Stimulated activated CD4-positive, alpha-beta T cell treated with anti-CD3 and anti-CD28 coated beads, TNF-alpha, amount 100 ng/mL, for 1 hour (primary cell): ENCODE data around the gene MGP.

ENCODE experiments used
- DNase-seq, 3 donors: peaks; one replicate each; pipeline ENCODE4 v3.0.0-alpha.2; 2020; ENCODE audit warnings: low read depth in 3 of 3, low spot score in 1 of 3

MGP gene

DNA sequence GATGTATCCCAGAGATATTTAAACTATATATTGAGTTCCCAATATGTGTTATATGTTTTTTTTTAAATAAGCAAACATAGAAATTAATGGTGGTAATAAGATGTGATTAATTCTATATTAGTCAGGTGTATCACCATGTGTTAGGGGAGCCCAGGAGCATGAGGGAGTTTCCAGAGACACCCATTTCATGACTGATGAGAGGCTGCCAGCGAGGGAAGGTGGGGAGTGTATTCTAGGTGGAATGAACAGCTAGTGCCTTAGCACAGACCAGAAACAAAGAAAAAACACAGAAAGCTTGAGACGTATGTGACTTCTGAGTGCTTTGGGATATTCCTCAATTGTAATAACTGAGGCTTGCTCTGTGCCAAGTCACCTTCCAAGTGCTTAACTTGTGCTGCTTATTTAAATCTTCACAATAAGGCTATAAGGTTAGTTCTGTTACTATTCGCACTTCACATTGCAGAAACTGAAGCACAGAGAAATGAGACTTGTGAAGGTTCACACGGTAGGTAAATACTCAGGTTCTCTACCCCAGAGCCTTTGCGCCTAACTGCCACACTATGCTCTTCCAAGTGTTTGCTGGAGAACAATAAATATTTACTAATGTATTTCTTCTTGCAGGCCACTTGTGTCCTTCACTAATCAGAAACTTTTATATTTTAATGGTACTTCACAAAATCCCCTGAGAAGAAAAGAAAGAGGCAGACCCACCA is 17.9 kb upstream of the MGP start:
- no peak for DNase-seq

DNA sequence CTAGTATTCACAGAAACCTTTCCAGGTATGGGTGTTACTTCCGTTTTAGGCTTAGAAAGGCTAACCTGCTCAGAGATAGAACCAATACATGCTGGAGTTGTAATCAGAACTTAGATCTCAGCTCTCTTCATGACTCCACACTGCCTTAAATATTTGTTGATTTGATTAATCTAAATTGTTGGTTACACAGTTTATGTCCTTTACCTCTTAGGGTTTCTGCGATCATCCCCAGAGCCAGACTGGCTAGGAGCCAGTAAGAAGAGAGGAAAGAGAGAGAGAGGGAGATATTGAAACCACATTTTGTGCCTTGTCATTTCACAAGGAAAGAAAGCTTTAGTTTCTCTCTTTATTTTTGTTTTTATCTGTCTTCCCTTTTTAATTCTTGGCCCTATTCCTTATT is 16.8 kb upstream of the MGP start:
- no peak for DNase-seq

DNA sequence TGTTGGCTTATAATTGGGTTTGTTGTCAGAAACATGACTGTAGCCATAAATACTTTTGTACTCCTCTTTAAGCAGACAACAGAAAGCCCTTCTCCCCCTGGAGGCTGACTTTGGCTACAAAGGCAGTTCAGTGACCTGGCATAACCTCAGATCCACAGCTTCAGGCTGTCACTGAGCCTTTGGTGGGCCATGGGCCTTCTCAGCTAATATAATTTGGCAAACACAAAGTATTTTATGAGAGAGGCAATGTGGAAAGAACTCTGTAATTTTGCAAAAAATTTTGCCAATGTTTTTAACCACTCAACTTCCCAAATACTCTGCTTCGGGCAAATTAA is 15.5 kb upstream of the MGP start:
- DNase-seq = no peak

DNA sequence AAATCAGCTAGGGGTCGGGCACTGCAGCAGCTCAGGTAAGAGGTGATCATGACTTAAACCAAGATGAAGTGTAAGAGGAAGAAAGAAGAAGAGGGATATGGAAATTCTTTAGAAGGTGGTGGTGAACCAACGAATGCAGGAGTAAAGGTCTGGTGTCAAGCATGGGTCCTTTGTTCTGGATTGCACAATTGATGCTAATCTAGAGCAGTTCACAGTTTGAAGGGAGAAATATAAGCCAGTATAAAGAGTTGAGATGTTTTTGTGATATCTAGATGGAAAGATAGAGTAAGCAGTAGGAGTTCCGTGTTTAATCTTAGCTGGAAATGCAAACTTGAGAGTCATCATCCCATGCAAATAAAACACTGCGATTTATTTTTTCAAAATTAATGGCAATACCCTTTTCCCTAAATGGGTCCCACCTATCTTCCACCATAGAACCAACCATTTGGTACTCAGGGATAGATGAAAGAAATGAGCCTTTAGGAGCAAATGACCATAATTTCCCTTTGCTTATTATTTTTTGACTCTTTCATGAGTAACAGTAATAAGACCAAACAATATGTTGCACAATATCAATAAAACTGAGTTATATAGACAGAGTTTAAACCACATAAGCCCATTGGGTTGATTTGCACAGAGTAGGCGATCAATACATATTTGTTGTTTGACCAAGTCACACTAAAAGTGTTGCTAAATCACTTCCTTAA is 15.0 kb upstream of the MGP start:
- no peak for DNase-seq

DNA sequence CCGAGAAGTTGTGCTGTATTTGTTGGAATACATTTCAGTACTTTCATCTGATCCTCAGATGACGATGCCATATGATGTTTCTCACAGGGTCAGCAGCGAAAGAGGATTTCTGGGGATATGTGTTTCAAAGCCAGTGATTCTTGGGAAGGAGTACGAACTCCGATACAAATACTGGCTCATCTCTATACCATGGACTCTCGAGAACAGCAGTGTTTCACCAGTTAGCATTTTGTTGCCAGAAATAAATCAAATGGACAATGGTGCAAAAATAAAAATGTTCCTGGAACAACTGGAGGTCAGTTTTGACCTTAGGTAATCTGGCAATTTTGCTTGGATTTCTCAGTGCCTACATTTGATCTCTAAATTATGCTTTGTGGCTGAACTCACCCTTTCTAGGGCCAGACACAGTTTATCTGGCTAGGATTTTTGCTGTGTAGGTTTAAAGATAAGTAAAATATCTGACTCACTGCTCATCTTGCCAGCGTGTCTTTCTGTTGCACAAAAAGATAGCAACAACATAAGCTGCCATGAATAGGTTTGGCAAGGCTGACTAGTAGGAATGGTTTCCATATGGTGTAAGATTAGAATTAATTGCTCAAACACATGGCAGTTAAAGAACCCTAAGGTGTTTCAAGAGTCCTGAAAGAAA is 11.0 kb upstream of the MGP start:
- no peak for DNase-seq

DNA sequence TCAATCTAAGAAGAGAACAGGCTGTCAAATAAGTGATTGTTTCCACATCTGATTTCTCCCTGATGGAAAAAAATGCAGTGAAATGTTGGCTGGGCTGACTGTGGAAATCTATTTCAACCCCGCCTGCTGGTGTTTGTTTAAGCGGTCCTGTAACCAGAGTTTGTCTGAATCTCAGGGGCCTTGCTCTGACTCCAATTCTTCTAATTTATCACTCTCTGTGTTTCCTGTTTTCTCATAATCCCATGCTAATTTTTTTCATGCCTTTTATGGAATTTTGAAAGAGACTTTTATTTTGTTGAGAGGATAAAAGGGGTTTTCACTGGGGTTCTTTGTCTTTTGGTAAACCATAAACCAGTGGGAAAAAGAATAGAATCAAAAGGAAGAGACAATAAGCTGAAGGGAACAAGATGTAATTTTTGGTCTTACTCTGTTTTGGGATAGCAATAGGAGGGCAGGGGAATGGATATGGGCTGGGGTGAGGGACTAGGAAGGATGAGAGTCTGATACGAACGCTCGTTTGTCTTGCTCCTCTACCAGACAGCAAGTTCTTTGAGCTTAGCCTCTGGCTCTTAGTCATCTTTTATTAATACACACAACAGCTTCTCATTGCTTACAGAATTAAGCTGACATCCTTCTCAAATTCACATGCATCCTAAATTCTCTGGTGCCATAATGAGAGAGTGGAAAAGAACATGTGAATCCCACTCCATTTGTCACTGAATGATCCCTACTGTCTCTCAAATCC is 8.0 kb upstream of the MGP start:
- DNase-seq = no peak

DNA sequence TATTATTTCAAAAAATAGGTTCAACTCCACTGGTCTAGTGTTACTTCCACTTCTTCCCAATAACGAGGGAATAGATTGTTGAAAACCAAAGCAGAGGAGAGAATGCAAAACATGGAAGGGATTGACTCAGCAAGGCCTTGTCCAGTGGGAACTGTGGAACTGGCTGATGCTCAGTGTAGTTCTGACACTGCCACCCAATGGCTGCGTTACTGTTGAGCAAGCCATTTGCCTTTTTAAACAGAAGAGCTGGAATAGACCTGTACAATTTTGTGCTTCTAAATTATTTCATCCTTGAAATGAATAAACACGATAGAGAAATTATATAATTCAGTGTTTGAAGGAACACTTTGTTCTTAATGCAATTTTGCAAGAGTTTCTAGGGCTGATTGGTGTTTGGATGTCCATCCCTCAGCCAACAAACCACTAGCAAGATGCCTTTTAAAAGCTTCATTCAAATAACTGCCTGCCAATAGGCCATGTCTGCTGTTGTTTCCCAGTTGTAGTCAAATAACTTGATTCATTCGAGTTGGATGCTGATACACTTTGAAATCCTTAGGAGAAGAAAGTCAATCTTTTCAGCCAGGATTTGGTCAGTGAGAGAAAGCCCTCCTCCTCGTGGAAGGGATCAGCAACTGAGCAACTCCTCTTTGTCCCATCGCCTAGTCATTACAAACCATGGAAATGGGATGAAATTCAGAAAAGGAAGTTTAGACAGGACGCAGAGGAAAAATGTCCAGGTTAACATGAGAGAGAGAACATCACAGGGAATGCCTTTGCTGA is 7.3 kb upstream of the MGP start:
- no peak for DNase-seq

DNA sequence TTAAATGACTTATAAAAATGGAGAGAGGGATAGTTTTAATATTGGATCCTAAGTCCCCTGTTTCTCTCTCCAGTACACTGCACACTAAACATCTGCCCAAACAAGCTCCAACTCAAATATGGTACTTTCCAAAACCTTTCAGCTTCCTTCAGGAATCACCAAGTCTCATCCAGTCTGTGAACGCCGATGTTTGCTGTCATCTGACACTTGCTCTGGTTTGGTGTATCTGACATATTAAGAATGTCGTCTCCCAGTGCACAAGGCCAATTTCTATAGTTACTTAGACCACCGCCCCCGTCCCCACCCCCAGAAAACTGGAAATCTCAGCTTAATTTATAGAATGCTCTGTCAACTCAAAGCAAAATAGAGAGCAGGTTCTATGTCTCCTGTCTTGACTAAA is 5.0 kb upstream of the MGP start:
- no peak for DNase-seq

DNA sequence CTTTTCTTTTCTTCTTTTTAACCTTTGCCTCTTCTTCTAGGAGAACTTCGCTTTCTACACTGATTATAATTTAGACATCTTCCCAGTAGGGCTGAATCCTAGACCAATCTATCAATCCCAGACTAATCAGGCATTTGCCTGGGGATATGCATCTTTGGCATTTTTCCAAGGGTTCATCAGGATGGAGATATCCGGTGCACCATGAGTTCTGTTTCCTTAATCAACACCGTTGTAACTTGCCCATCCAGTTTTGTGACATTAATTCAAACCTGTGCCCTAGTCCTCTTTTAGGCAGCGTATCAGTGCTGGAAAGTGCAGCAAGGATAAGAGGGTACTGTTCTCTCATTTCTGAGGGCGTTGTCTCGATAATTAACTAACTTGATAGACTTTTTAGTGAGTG is 617 bp upstream of the MGP start:
- no peak for DNase-seq

DNA sequence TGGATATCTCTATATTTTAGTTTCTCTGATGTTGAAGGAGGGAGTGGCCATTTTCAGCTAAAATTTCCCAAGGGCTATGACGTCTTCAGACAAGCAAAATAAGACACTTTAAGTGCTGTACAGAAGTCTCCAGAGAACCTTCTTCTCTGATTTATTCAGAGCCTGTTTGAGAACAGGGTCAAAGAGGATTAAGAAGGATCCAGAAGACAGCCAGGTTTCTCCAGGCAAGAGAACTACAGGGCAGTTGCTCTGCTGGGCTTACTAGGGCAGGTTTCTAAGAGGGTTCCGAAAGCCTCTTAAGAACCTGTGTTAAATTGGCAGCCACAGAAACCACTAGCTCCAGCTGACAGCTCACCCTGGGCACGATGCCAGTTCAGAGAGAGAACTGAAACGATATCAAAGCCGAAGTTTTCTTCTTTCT is 1.2 kb downstream of the MGP start:
- peak; percentile 34 to 67 (median 61) for DNase-seq

DNA sequence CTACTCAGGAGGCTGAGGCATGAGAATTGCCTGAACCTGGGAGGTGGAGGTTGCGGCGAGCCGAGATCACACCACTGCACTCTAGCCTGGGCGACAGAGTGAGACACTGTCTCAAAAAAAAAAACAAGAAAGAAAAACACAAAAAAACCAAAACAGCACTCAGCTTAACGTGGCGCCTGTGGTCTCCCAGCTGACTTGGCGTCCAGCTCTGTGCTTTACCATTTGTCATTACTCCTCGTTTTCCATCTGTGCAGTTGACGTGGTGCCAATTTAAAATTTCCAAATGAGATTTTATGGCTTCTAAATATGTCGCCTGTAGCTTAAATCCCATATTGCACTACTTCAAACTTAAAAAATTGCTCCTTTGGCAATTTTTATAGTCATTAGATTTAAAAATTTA is 2.0 kb downstream of the MGP start:
- DNase-seq = no peak

DNA sequence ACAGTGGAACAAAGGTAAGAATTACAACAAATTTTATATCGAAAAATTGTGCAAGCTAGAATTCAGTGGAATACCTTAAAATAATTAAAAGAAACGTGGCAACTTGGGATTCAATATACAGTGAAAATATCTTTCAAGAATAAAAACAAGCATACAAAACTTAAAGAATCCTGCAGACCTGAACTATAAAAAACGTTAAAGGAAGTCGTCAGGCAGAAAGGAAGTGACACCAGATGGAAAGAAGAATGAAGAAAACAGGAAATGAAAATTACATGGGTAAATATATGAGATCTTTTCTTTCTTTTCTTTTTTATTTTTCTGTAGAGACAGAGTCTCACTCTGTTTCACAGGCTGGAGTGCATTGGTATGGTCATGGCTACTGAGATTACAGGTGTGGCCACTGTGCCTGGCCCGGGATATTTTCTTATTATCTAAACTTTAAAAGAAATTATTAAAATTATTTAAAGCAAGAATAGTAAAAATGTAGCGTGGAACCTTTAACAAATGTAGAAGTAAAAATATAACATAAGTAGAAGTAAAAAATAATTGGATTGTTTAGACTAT is 4.7 kb downstream of the MGP start:
- DNase-seq = no peak

DNA sequence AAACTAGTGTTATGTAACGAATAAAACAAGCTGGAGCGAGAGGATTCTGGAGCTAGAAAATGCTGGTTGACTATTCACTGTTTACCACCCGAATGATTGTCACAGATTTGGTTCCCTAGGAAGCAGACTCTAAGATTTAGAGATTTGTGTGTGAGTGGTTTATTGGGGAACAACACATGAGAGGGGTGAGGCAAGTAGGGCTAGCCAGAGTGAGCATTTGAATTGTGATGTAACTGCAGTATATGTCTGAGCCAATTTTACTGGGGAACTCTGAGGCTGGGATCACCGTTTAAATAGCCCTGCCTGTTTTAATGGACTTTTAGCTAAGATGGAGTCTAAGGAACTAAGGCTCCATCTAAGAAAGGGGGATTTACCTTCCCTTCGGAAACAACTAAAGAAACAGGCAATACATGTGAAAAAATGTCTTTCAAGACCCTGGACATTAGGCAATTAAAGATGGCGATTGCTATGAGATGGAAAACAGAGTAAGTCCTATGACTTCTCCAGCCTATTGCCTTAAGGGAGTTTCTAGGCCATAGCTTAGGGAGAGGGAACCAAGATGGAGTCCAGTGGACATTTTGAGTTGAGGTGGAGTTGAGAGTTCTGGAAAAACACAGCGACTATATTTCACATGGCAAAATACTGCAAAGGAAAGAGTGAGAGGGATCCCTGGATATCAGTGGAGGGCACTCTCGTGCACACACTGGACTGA is 6.3 kb downstream of the MGP start:
- no peak for DNase-seq

DNA sequence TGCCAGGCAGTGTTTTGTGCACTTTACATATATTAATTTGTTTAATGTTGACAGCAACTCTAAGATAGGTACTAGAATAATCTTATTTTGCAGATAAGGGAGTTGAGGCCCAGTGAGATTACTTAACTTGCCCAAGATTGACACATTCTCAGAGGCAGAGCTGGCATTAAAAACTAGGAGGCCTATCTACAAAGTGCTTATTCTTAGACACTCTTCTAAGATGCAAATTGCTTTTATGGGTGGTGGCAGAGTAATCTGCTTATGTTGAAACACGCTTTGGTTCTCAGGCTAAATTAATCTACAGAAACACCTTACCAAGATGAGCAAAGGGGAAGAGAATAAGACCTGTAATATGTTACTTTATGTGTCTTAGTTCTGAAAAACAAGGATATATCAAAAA is 7.2 kb downstream of the MGP start:
- no peak for DNase-seq

DNA sequence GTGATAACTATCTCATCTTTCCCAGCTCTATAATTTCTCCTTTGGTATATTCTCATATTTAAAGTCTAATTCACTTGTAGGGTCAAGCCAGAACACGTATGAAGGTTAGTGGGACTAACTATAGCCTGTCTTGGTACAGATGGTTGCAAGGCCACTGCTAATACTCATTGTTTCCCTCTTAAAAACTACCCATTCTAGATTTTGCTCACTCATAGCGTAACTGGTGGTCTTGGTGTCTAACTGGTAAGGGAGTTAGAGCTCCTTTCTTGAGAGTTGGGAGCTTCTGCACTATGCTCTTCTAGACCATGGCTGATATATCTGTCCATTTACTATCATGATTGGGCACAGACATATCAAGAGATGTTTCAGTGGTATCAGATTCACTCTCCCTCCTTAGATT is 8.8 kb downstream of the MGP start:
- no peak for DNase-seq

DNA sequence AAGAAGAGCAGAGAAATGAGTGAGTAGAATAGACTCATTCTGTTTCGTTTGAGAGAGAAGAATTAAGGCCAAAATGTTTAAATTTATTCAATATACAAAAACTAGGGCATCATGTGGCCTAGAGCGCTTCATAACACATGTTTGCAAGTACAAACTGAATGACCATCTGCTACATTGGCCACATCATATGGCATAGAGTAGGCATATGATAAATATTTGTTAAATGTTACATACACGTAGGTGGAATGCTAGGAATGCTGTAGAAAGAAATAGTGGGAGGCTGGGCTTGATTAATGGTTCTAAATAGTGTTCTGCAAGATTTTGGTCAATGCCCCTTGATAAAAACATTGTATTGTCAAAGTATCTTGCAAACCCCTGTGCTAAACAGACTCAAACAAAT is 10.8 kb downstream of the MGP start:
- DNase-seq = no peak

DNA sequence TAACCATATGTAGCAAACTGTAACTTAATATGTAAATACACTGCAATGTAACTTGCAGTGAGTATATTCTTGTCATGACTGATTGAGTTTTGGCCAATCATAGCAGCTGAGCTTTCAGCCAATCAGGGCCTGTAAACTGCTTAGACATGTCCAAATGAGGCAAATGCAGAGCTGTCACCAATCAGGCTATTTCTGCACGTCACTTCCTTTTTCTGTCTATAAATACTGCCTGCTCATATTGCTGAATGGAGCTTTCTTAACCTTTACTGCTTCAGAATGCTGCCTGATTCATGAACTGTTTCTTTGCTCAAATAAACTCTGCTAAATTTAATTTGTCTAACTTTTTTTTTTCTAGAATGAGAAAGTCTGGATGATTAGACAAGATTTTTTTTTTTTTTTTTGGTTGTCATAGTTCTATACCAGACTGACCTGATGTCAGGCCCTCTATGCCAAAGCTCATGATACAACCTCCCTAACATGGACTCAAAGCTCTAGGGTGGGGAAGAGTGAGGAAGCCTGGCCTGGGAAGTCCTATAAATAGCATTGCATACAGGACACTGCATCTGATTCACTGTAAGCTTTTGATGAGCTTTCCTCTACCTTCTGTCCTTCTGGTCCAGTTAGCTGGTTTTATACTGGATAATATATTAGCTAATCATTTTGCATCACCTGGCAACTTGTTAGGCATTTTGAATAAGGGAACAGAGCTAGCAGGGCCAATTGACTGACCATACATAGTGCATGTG is 12.0 kb downstream of the MGP start:
- DNase-seq = no peak

DNA sequence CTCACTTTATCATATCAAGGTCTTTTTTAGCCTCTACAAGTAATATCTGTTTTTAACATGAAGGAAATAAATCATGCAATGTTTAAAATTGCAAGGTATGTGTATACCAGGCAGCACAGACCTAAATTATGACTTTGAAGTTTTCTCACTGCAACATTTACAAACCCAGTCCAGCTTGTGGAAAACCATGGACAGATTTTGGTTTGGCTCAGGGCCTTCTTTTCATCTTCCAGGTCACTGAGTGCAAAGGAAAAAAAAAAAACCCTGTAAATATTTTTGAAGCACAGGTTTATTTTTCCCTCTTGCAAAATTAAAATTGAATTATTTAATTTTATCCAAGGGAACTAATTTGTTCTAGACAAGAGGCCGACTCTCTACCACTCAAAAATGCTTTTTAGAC is 13.8 kb downstream of the MGP start:
- no peak for DNase-seq

DNA sequence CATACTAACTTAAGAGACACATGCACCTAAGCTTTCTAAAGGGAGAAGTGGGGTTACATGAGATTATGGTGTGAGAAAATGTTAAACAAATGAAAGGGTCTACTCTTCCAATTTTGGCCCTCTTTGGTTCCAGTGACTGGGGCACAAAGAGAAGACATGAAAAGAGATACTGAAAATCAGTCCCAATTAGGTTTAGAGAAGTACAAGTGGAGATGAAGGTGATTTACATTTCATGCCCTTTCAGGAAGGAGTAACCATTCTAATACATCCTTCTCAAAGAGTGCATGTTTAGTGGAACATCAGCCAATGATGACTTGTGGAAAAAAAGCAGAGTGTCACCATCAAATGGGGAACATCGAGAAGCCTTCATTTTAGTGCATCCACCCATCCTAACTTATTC is 14.4 kb downstream of the MGP start:
- DNase-seq = no peak
